GM21381 (cell line): ENCODE data around the gene SLC6A8.
"Not testable (repeated sequence)": the region's sequence is repeated elsewhere in the genome, so short reads cannot be mapped to it uniquely, and the experiment has no call there.

ENCODE experiments used
- ATAC-seq: cut with Tn5 transposase; IDR thresholded peaks from one replicate; pipeline ENCODE4 v1.9.1; 2021; ENCODE audit warnings: mild to moderate bottlenecking, moderate library complexity; ENCODE audit not compliant: unreplicated experiment

Gene SLC6A8

DNA sequence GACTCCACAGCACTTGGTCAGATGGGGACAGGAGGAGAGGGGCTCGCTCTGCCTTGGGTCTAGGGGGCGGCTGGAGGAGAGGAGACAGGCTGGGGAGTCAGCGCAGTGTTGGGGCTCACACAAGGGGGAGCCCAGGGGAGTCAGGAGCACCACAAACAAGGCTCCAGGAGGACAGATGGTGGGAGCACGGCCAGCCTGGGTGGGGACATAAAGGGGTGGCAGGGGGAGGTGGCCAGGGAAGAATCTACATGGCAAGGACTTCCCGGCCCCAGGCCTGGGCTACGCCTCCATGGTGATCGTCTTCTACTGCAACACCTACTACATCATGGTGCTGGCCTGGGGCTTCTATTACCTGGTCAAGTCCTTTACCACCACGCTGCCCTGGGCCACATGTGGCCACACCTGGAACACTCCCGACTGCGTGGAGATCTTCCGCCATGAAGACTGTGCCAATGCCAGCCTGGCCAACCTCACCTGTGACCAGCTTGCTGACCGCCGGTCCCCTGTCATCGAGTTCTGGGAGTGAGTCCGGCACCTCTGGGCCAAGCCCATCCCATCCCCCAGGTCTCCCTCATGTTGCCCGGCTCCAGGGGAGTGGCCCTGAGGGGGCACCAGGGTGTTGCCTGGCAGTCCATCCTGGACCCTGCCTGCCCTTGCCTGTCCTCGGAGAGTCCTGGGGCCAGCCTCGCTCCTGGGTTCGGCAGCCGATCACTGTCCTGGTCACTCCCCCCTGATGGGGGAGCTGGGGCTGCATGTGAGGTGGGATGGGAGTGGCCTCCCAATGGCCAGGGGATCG lies 3.5 kb downstream of the SLC6A8 start:
- not testable (repeated sequence) for ATAC-seq

DNA sequence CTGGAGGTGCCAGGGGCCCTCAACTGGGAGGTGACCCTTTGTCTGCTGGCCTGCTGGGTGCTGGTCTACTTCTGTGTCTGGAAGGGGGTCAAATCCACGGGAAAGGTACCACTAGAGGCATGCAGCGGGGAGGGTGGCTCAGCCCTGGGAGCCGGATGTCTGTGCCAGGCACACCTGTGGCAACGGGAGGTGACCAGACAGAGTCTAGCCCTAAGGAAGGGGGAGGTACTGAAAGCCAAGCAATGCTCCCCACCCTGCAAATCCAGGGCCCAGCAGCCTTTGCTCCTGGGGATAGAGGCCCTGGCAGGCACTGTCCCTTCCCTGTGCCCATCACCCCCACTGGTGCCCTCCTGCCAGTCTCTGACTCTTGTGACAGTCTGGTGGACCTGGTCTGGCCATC lies 4.3 kb downstream of the SLC6A8 start:
- no peak for ATAC-seq

DNA sequence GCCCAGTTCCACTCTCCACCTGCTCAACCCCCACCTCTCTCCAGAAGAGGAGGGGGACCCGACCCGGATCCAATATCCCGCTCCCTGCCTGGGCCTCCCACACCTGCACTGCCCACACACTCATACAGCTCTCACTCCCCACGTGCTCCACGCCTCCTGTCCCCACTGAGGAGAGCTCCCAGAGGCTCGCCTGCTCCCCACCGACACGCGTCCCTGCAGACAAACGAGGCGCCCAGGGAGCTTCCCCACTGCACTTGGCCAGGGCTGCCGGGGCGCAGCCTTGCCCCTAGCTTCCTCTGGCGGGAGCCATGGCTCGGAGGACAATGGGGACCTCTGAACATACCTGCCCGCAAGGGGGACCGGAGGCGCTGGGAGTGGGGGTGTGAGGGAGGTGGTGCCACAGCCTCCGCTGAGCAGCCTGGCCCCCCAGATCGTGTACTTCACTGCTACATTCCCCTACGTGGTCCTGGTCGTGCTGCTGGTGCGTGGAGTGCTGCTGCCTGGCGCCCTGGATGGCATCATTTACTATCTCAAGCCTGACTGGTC lies 5.0 kb downstream of the SLC6A8 start:
- no peak for ATAC-seq

DNA sequence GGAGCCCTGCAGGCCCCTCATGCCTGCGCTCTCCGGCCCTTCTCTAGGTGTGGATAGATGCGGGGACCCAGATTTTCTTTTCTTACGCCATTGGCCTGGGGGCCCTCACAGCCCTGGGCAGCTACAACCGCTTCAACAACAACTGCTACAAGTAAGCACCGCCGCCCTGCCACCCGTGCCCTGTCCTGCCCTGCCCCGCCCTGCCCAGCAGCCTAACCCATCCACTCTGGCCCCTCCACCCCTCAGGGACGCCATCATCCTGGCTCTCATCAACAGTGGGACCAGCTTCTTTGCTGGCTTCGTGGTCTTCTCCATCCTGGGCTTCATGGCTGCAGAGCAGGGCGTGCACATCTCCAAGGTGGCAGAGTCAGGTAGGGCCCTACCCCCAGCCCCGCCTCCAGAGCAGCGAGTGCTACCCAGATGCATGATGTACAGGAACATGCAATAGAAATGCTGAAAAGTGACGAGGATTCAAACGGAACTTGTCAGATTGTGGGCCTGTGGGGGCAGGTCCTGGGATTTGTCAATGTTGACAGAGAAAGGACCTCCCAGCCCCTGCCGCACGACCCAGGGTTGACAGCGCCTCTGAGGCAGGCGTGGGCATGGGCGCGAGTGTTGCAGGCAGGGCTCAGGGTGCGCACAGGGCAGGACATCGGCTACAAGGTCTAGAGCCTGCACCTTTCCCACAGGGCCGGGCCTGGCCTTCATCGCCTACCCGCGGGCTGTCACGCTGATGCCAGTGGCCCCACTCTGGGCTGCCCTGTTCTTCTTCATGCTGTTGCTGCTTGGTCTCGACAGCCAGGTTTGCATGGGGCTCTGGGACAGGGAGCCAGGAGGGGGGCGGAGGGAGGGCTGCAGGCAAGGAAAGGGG lies 5.7 kb downstream of the SLC6A8 start:
- ATAC-seq = no peak

DNA sequence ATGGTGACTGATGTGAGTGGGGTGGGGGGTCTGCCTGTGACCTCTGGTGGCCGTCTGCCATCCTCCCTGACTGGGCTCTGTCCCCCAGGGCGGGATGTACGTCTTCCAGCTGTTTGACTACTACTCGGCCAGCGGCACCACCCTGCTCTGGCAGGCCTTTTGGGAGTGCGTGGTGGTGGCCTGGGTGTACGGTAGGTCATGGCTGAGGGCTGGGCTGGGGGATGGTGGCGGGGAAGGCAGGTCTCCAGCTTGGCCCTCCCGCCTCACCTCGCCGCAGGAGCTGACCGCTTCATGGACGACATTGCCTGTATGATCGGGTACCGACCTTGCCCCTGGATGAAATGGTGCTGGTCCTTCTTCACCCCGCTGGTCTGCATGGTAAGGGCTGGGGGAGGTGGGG lies 6.5 kb downstream of the SLC6A8 start:
- ATAC-seq = not testable (repeated sequence)

DNA sequence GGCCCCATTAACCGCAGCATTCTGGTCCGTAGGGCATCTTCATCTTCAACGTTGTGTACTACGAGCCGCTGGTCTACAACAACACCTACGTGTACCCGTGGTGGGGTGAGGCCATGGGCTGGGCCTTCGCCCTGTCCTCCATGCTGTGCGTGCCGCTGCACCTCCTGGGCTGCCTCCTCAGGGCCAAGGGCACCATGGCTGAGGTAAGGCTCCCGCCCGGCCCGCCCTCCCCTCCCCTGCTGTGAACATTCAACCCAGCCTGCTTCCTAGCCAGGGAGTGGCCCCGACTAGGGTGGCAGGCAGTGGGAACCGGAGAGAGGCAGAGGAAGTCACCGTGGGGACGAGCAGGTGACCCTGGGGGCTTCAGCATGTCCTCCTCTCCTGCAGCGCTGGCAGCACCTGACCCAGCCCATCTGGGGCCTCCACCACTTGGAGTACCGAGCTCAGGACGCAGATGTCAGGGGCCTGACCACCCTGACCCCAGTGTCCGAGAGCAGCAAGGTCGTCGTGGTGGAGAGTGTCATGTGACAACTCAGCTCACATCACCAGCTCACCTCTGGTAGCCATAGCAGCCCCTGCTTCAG lies 7.1 kb downstream of the SLC6A8 start:
- ATAC-seq = no peak

DNA sequence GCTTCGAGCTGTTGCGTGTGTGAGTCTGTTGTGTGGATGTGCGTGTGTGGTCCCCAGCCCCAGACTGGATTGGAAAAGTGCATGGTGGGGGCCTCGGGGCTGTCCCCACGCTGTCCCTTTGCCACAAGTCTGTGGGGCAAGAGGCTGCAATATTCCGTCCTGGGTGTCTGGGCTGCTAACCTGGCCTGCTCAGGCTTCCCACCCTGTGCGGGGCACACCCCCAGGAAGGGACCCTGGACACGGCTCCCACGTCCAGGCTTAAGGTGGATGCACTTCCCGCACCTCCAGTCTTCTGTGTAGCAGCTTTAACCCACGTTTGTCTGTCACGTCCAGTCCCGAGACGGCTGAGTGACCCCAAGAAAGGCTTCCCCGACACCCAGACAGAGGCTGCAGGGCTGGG lies 8.4 kb downstream of the SLC6A8 start:
- no peak for ATAC-seq

DNA sequence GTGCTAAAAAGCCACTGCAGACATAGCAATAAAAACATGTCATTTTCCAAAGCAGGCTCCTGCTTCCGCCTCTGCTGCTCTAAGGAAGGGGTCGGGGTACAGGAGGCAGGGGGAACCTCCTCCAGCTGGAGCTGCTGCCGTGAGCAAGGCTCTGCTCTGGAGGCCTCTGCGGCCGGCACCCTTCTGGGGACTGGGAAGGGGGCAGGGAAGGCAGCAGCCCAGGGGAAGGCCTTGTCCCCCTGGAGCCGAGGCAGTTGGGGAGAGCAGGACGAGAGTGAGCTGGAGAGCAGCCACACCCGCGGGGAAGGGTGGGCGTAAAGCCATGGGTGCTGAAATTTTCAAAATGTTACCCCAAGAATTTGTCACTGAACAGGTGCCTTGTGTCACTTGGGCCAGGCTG lies 8.8 kb downstream of the SLC6A8 start:
- not testable (repeated sequence) for ATAC-seq

DNA sequence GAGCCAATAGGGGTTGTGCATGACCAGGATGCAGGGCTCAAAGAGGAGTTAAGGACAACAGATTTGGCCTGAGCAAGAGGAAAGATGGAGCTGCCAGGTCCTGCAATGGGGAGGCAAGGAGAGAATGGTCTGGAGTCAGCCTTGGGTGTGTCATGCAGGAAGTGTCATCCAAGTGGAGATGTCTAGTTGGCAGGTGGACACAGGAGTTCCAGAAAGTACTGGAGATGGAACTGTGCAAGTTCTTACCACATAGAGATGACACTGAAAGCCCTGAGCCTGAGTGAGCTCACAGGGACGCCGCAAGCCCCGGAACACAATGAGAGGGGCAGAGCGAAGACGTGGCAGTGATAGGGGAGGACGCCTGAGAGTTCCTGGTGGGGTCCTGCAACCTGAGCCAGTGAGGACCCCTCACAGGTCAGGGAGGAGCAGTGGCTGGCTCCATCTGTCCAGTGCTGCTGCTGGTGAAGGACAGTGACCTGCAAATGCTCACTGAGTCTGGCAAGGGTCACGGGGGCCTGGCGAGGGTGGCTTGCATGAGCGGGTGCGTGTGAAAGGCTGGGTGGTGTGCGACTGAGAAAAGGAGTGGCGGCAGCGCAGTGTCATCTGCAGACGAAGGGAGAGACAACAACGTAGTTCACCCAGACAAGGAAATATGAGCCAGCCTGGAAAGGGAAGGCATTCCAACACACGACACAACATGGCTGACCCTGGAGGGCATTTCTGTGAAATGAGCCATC lies 9.4 kb downstream of the SLC6A8 start:
- ATAC-seq = not testable (repeated sequence)

DNA sequence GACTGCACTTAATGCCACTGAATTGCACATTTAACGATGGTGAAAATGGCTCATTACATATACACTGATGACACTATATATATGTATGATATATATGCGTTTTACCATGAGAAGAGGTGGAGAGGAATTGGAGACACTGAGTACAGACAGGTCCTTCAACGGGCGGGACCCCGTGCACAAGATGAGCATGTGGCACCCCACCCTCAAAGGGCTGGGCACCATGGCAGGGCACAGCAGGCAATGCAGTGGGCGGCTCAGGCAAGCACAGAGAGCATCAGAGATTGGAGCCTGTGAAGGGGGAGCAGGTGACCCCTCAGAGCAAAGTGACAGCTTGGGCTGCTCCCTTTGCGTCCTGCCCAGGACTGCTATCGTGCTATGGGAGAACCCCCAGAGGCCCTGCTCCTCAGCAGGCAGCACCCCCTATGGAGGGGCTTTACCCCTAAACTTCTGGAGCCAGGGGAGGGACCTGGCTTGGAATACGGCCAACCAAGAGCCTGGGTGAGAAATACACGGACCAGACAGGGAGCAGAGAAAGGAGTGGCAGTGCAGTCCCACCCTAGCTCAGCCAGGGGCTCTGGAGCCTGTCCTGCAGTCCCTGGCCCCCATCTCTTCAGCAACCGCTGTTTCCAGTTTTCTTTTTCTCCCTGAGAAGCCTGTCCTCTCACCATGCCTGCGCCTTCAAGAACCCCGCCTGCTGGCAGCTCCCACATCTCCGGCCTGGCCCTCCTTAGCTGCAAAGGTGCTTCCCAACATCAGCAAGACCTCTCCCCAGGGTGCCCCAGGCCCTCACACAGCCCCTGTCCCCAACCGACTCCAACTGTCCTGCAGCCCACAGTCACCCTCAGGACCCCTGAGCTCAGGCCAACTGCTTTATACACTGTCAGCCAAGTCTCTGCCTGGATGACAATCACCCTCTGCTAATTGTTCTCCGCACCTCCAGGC lies 10.5 kb downstream of the SLC6A8 start:
- no peak for ATAC-seq

DNA sequence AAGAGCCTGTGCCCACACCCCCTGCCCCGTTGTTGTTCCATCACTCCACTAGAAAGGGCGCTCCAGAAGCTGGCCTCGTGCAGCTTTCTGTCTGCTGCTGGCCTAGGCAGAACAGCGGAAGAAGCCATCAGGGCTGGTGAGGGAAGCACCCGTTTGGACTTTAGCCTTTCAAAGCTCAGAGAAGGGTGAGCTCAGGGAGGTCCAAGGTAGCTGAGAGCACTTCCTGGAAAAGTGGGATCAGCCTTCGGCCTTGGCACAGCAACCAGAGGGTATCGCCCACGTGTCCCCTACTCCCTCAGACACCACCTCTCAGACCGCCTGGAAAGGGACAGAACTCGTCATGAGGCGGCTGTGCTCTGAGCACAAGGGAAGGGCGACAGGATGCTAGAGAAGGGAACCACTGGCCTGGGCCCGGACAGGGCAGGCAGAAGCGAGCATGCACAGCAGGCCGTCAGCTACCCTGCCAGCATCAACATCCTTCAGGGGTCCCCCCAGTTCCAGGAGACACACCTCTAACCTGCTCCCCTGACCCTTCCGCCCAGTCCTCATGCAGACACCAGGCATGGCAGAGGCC lies 11.6 kb downstream of the SLC6A8 start:
- not testable (repeated sequence) for ATAC-seq

DNA sequence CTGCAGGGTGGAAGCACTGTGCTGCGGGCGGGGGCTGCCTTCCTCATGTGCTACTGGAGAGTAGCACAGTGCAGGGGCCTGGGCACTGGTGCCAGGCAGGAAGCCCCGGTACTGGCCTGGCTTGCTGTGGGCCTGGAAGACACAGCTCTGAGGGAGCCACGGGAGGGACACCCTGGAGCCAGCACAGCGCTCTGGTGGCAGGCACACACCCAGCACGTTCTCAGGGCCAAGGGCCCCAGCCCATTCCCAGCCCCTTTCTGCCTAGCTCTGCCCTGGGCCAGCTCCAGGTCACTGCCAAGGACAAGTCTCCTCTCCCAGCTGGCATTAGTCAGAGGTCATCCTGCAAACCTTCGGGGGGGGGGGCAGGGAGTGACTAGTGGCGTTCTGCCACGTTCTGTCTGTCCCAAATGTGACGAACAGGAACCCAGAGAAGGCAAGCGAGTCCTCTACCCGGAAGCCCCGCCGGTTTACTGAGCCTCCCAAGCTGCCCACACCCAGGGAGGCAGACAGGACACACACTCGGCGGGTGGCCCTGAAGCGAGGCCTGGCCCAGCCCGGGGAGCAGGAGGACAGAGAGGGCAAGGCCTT lies 12.2 kb downstream of the SLC6A8 start:
- ATAC-seq = not testable (repeated sequence)

DNA sequence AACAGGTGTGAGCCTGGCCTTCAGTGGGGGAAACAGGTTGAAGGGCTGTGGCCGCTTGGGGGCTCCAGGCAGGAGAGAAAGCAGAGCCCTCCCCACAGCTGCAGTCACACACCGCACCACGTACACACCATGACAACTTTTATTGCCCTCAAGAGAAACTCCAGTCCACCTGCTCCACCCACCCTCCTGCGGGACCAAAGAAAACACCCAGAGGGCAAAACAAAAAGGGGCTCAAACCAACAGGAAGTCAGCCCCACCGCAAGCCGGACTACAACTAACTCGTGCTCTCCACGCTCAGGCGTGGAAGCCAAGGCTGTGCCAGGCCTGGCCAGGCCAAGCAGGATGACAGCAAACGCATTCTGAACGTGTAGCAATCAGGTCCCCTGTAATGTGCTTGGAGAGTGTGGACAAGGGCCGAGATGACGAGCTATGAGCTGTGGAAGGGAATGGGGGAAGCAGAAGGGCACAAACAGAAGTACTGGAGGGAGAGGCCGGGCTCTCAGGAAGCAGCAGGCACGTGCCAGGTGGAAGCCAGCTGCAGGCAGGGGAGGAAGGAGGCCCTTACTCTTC lies 12.7 kb downstream of the SLC6A8 start:
- no peak for ATAC-seq

DNA sequence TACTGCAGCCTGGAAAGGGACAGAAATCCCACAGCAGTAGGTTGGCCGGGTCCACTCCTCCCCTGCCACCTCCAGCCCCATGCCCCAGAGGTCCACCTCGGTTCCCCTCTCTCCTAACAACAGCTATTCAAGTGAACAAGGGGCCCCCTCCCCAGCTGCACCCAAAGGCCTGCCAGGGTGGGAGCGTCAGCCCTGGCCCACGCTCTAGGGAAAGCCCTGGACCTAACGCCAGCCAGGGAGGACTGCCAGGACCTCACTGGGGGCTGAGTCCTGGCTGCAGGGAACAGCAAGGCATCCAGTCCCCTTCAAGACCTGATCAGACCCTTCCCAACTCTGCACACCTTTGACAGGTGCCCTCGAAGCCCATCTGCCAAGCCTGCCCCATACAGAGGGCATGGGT lies 13.2 kb downstream of the SLC6A8 start:
- no peak for ATAC-seq

DNA sequence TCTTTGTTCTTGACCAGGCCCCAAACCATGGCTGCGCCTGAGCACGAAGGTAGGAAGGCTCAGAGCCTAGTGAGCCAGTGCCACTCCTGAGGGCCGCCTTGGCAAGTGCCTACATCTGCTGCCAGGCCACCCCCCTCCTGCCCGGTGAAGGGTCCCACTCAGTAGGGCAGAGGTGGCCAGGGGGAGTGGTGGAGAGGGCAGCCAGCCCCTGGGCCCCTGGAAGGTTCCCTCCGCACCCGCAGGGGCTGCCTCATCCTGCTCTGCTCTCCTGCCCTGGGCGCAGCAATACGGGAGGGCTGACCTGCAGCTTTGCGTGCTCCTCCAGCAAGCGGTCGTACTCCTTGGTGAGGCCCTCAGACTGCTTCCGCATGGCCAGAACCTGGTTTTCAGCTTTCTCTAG lies 14.0 kb downstream of the SLC6A8 start:
- ATAC-seq = no peak

DNA sequence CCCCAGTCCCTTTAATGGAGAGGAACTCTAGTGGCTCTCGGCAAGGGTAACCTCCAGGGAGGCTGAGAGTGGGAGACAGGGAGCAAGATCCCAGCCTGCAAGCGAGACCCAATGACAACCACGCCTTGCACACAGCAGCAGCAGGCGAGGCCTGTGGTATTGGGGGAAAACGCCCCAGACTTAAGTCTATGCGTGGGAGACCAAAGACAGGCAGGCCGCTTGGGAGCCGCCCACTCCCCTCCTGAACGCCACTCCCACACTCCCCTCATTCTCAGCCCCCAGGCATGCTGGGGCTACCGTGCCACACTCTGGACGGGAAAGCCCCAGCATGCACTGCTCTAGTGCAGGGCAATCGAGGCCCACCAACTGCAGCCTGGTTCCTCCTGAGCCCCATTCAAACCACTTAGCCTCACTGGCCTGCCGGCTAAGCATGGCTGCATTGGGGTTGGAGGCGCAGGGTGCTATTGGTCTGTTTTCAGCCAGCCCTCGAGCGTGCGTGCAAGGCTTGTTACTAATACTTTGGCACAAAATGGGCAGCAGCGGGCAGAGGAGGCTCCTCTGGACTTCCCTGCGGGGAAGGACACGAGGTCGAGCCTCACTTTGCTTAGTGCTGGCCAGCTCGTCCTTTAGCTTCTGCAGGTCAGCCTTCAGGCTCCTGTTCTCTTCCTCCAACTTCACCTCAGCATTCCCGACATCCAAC lies 14.8 kb downstream of the SLC6A8 start:
- no peak for ATAC-seq

DNA sequence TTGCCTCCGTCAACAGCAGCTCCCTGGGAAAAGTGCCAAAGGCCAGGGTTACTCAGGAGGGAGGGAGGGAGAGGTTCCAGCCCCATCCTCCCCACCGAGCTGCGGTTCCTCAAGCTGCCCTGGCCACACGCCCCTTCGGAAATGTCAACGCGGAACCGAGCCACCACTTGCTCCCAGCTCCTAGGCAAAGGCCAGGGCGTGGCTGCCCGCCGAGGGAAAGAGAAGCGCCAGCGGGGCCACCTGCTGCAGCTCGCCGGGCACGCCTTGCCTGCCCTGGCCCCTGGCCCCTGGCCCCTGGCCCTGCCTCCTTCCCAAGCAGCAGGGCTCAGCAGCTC lies 15.3 kb downstream of the SLC6A8 start:
- no peak for ATAC-seq

DNA sequence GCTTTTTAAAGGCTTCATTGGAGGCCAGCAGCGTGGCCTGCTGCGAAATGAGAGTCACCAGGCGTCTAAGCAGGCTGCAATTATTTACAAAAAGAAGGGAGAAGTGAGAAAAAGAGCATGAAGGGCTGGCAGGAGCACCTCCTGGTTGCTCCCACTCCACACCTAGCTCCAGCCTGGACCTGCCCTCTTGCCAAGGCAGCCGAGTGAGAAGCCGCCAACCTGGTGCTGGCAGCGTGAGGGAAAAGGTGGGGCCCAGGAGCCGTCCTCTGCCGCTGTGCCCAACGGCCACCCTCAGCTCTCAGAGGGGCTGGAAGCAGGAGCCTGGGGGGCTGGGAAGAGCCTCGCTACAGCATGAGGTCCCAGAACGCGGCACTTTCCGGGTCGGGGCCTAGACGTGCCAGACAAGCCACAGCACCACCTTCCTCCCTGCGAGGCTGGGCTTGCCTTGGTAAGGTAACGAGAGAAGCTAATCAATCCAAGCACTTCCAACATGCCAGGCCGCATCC lies 16.3 kb downstream of the SLC6A8 start:
- ATAC-seq = no peak
